Activated CD8-positive, alpha-beta T cell treated with anti-CD3 and anti-CD28 coated beads for 36 hours (primary cell): ENCODE data around the gene CCDC167. TPM values are rescaled to one million over a fixed set of nuclear protein-coding genes. Genes with fewer than 3 reads are reported as not detected.
A peak's percentile ranks its signal among the peaks of the same experiment; 100 is the strongest.

Experiments used
- ATAC-seq: fragments of 200-7000 bp; cut with Tn5 transposase; one replicate; pipeline ENCODE4 v1.10.0; 2021; ENCODE audit warnings: mild to moderate bottlenecking, moderate library complexity
- CTCF ChIA-PET: fragments of 350-600 bp; sonication (Branson Sonifier 250); formaldehyde crosslinking; loops from one replicate; lab custom pipeline; 2021; ENCODE audit warnings: antibody characterized with exemption; lab: Charles Lee
- POLR2A ChIA-PET: fragments of 350-600 bp; sonication (Branson Sonifier 250); formaldehyde crosslinking; loops from one replicate; lab custom pipeline; 2021; ENCODE audit warnings: antibody characterized with exemption; lab: Charles Lee
- DNase-seq: peaks from one replicate; pipeline ENCODE4 v3.0.0-alpha.2; 2020
- H3K27ac Mint-ChIP-seq: one replicate; pipeline ENCODE4 v1.8.0; 2021; ENCODE audit warnings: mild to moderate bottlenecking, mixed read lengths
- H3K27me3 Mint-ChIP-seq: one replicate; pipeline ENCODE4 v1.8.0; 2021; ENCODE audit warnings: mixed read lengths
- H3K36me3 Mint-ChIP-seq: one replicate; pipeline ENCODE4 v1.8.0; 2021; ENCODE audit warnings: low read depth, mixed read lengths
- H3K4me1 Mint-ChIP-seq: one replicate; pipeline ENCODE4 v1.8.0; 2021; ENCODE audit warnings: low read depth, mixed read lengths
- H3K4me3 Mint-ChIP-seq: one replicate; pipeline ENCODE4 v1.8.0; 2021; ENCODE audit warnings: mild to moderate bottlenecking, moderate library complexity, mixed read lengths
- H3K9me3 Mint-ChIP-seq: one replicate; pipeline ENCODE4 v1.8.0; 2021; ENCODE audit warnings: mixed read lengths
- CTCF ChIP-seq: fragments of 200-600 bp; IDR thresholded peaks from one replicate; pipeline ENCODE4 v1.8.0; 2022; ENCODE audit warnings: antibody characterized with exemption, mild to moderate bottlenecking
- intact Hi-C: fragments of 100-400 bp; cut with micrococcal nuclease; formaldehyde crosslinking; loops from one replicate; pipeline ENCODE4 v1.10.0; 2022
- total RNA-seq, 2 experiments: library from RNA; stranded (reverse); gene quantifications; one replicate each; pipeline ENCODE4 v1.2.3, GENCODE V29; 2021

The CCDC167 gene
- total RNA-seq, 2 experiments from 2014 or later = 63.7 to 68.1 TPM

DNA sequence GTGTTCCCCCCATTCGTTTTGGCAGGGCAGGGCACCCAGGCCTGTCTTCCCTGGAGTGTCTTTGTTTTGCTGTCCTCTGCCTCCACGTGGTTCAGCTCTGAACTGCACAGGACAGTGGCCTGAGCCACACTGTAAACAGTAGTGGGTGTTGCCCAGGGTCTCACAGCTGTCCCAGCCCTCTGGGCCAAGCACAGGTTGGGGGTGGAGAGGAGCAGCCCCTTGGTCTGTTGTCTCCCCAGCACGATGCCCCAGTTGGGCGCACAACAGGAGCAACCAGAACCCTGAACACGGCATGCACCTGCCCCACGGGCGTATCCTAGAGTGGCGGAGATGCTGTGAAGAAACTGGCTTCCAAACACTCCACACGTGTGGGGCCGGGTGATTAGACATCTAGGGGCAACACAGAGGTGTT is 14.4 kb downstream of the CCDC167 start:
- peaks cover 25% of the 10 kb centered on the region for H3K36me3 Mint-ChIP-seq
- ChIA-PET POLR2A (interaction anchor here (0.7 to 0.8 kb wide), 3 partner anchors 10 to 50 kb away, joined by 3 read pairs; no protein-coding TSS in a partner anchor), CTCF (interaction anchor here (0.7 to 1.8 kb wide), 21 partner anchors 9 to 207 kb away, joined by 3 to 53 read pairs (median 3); no protein-coding TSS in a partner anchor)
- no peaks in the 10 kb centered on the region for H3K9me3 Mint-ChIP-seq
- no peak for TF ChIP-seq CTCF
- no peak for DNase-seq
- intact Hi-C loops = loop anchor here (10.0 kb wide), 1 partner anchor 200 kb away; no protein-coding TSS in a partner anchor
- H3K4me3 Mint-ChIP-seq = no peak overlapping the region
- H3K27me3 Mint-ChIP-seq = no peaks in the 10 kb centered on the region
- no peak overlapping the region for H3K27ac Mint-ChIP-seq
- ATAC-seq = no peak
- H3K4me1 Mint-ChIP-seq = peaks cover 29% of the 10 kb centered on the region

DNA sequence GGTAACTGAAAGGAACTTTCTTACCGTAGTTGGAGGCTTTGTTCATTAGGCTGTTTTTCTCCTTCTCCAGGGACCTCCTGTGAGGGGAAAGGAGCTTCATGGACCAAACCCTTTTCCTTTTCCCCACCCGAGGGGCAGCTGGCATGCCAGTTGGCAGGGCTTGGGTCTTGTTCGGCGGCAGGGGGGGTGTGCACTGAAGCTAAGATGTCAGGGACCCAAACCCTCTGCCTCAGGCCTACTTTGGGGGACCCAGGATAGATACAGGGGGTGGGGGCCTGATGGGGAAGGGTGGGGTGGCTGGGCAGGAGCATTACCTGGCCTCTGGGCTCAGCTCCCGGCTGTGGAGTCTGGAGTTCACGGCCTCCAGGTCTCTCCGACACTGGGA is 14.9 kb downstream of the CCDC167 start:
- H3K4me3 Mint-ChIP-seq = no peak overlapping the region
- no peak for DNase-seq
- intact Hi-C loops = loop anchor here (10.0 kb wide), 1 partner anchor 200 kb away; no protein-coding TSS in a partner anchor
- peaks cover 25% of the 10 kb centered on the region for H3K36me3 Mint-ChIP-seq
- H3K27ac Mint-ChIP-seq = no peak overlapping the region
- no peaks in the 10 kb centered on the region for H3K9me3 Mint-ChIP-seq
- no peaks in the 10 kb centered on the region for H3K27me3 Mint-ChIP-seq
- POLR2A ChIA-PET = interaction anchor here (0.7 to 0.8 kb wide), 3 partner anchors 9 to 49 kb away, joined by 3 read pairs; no protein-coding TSS in a partner anchor
- CTCF ChIA-PET = interaction anchor here (0.7 to 1.8 kb wide), 20 partner anchors 9 to 208 kb away, joined by 3 to 53 read pairs (median 3); no protein-coding TSS in a partner anchor
- ATAC-seq = no peak
- TF ChIP-seq CTCF = no peak
- H3K4me1 Mint-ChIP-seq = peaks cover 23% of the 10 kb centered on the region

DNA sequence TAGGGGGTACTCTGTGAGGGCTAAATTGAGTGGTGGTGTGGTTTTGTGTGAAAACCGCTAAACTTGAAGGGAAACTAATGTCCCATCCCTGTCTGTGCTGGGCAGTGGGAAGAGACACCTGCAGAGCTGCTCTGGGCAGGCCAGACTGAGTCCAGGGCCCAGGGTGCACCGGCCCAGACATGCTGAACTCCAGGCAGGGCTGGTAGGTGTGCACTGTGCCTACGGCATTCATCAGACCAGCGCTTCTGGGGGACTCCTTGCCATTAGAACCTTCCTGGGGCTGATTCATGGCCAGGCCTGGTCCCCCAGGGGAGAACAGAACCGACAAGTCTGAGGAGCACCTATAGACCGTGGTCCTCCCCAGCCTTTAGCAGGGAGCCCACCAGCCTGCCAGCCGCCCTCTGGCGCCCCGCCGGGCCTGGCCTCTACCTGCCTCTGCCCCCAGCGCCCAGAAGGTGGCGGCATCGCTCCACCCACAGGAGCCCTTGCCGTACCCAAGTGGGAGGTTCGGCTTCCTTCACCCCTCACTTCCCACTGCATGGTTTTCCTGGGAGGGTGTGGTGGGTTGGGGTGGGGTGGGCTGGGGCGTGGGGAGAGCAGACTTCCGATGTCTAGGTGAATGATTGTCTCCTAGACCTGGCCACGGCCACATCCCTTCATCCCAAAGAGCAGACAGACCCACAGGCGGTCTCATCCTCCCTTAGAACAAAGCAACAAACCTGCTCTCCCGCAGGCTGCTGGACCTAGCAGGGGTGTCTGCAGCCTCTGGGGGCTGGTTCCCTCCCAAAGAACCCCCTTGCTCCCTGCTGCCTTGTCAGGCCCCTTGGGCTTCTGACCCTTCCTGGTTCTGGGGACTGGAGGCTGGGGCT is 15.5 kb downstream of the CCDC167 start:
- peak; percentile 85 for TF ChIP-seq CTCF
- DNase-seq (peak; percentile 79), ATAC-seq (peak; percentile 88)
- intact Hi-C loops = loop anchor here (2.0 to 10.0 kb wide), 2 partner anchors 83 to 201 kb away; no protein-coding TSS in a partner anchor
- POLR2A ChIA-PET = interaction anchor here (0.7 to 0.8 kb wide), 3 partner anchors 8 to 139 kb away, joined by 3 read pairs; no protein-coding TSS in a partner anchor
- Mint-ChIP-seq H3K9me3 (no peaks in the 10 kb centered on the region), H3K4me3 (no peak overlapping the region), H3K4me1 (peaks cover 17% of the 10 kb centered on the region), H3K27me3 (no peaks in the 10 kb centered on the region), H3K36me3 (peaks cover 25% of the 10 kb centered on the region), H3K27ac (no peak overlapping the region)
- CTCF ChIA-PET = interaction anchor here (0.6 to 2.1 kb wide), 25 partner anchors 10 to 207 kb away, joined by 3 to 53 read pairs (median 3); no protein-coding TSS in a partner anchor

DNA sequence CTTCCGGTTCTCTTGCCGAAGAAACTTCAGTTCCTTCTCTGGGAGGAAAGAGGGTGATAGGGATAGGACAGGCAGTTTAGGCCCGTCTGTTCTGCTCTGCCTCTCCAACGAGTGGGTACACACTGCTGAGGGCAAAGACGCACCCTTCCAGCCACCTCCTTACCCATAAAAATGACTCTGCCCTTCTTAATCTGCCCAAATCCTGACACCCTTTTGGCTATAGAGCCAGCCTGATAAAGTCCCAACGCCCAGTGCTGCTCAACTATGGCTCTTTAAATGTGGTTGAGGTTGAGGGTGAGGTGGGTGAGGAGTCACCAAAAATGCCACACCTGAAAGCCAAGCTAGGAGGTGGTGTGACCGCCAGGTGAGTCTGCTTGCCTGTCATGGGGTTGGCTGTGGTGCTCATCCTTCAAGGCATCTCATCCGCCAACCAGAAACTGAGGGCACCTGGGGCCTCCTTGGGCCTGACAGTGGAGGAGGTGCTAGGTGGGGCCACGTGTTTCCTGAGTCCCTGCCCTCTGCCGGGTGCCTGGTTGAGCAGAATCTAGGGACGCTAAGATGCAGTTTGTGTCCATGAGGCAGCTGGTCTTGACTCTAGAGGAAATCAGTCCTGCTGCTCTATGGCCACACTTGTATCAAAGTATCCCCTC is 16.3 kb downstream of the CCDC167 start:
- H3K4me3 Mint-ChIP-seq = no peak overlapping the region
- H3K27ac Mint-ChIP-seq = no peak overlapping the region
- peaks cover 21% of the 10 kb centered on the region for H3K36me3 Mint-ChIP-seq
- H3K4me1 Mint-ChIP-seq = peaks cover 9% of the 10 kb centered on the region
- DNase-seq (no peak), ATAC-seq (no peak)
- ChIA-PET CTCF (interaction anchor here (0.6 to 2.1 kb wide), 6 partner anchors 9 to 89 kb away, joined by 3 to 14 read pairs (median 3); no protein-coding TSS in a partner anchor), POLR2A (interaction anchor here (0.8 kb wide), 1 partner anchor 139 kb away, joined by 3 read pairs; no protein-coding TSS in a partner anchor)
- no peaks in the 10 kb centered on the region for H3K27me3 Mint-ChIP-seq
- no peaks in the 10 kb centered on the region for H3K9me3 Mint-ChIP-seq
- intact Hi-C loops = loop anchor here (2.0 to 10.0 kb wide), 2 partner anchors 83 to 201 kb away; no protein-coding TSS in a partner anchor
- TF ChIP-seq CTCF = no peak
